Activated CD8-positive, alpha-beta memory T cell treated with anti-CD3 and anti-CD28 coated beads for 1 hour (primary cell): ENCODE measurements around the gene LRCH3.

Source experiments
- DNase-seq, 2 donors: peaks; one replicate each; pipeline ENCODE4 v3.0.0-alpha.2; 2020; ENCODE audit warnings: low read depth in 1 of 2; ENCODE audit errors: extremely low read depth in 1 of 2

LRCH3 gene

GRCh38 chr3:197791892-197792647 is 1.0 kb downstream of the LRCH3 start:
- no peak for DNase-seq

GRCh38 chr3:197793247-197793646 is 2.2 kb downstream of the LRCH3 start:
- DNase-seq: no peak

- no peak for DNase-seq
These were observed 3.1 kb downstream of the LRCH3 start for GRCh38 chr3:197794115-197794514.

GRCh38 chr3:197795200-197795599 is 4.1 kb downstream of the LRCH3 start:
- DNase-seq: no peak

GRCh38 chr3:197796087-197796486 is 5.0 kb downstream of the LRCH3 start:
- DNase-seq: no peak

GRCh38 chr3:197798863-197799262 is 7.8 kb downstream of the LRCH3 start:
- DNase-seq: no peak

- DNase-seq: no peak
These were observed 9.3 kb downstream of the LRCH3 start for GRCh38 chr3:197800379-197800778.

GRCh38 chr3:197801891-197802778 is 11.1 kb downstream of the LRCH3 start:
- DNase-seq: no peak

GRCh38 chr3:197802779-197803459 is 11.9 kb downstream of the LRCH3 start:
- no peak for DNase-seq

- DNase-seq: no peak
These were observed 13.5 kb downstream of the LRCH3 start for GRCh38 chr3:197804511-197804910.

GRCh38 chr3:197807969-197808587 is 17.0 kb downstream of the LRCH3 start:
- DNase-seq: no peak

- DNase-seq: no peak
These were observed 18.4 kb downstream of the LRCH3 start for GRCh38 chr3:197809356-197810020.

GRCh38 chr3:197810901-197811300 is 19.8 kb downstream of the LRCH3 start:
- DNase-seq: no peak

GRCh38 chr3:197811343-197811742 is 20.3 kb downstream of the LRCH3 start:
- no peak for DNase-seq

- no peak for DNase-seq
These were observed 23.3 kb downstream of the LRCH3 start for GRCh38 chr3:197814372-197814771.

- DNase-seq: no peak
These were observed 29.7 kb downstream of the LRCH3 start for GRCh38 chr3:197820550-197821335.

GRCh38 chr3:197829397-197830045 is 38.5 kb downstream of the LRCH3 start:
- no peak for DNase-seq

GRCh38 chr3:197830308-197830966 is 39.4 kb downstream of the LRCH3 start:
- DNase-seq: no peak

GRCh38 chr3:197830967-197831313 is 39.9 kb downstream of the LRCH3 start:
- DNase-seq: no peak
